Panc1 (cell line): ENCODE measurements around the gene MAP6. TPM values are rescaled to one million over a fixed set of nuclear protein-coding genes. Genes with fewer than 3 reads are reported as not detected.

Experiments used
- ATAC-seq: fragments of 200-7000 bp; cut with Tn5 transposase; 2 replicates; pipeline ENCODE4 v1.9.1; 2020; ENCODE audit warnings: mild to moderate bottlenecking, moderate library complexity
- BruUV-seq: library from RNA; stranded (reverse); fragments of 400-500 nt; replicated peaks from 2 replicates; lab custom pipeline; 2021; lab: Mats Ljungman, UMichigan
- CTCF ChIA-PET: fragments of 300-600 bp; sonication (Branson Sonifier 250); formaldehyde crosslinking; loops from one replicate; lab custom pipeline; 2022; ENCODE audit warnings: antibody characterized with exemption; lab: Charles Lee
- POLR2A ChIA-PET: fragments of 300-600 bp; sonication (Branson Sonifier 250); formaldehyde crosslinking; loops from one replicate; lab custom pipeline; 2022; ENCODE audit warnings: antibody characterized with exemption; lab: Charles Lee
- DNase-seq: peaks from one replicate; pipeline ENCODE4 v3.0.0-alpha.2; 2010; ENCODE audit warnings: low read depth, low spot score
- H3K27ac ChIP-seq: 2 replicates; pipeline ENCODE4 v1.5.1; 2011; ENCODE audit warnings: mild to moderate bottlenecking, low read length, inconsistent platforms
- H3K27me3 ChIP-seq: fragments of 200-500 bp; sonication (Bioruptor generic); 2 replicates; pipeline ENCODE4 v1.6.0; 2014; ENCODE audit warnings: low read length, inconsistent platforms; ENCODE audit not compliant: control insufficient read depth, insufficient read depth
- H3K36me3 ChIP-seq: fragments of 200-500 bp; sonication (Bioruptor generic); 2 replicates; pipeline ENCODE4 v1.5.1; 2014; ENCODE audit warnings: inconsistent platforms, mild to moderate bottlenecking, low read length, moderate library complexity; ENCODE audit not compliant: control insufficient read depth, insufficient read depth
- H3K4me1 ChIP-seq: 2 replicates; pipeline ENCODE4 v1.5.1; 2011; ENCODE audit warnings: inconsistent platforms, mild to moderate bottlenecking, low read length, moderate library complexity; ENCODE audit not compliant: control insufficient read depth, insufficient read depth
- H3K4me3 ChIP-seq, 2 experiments: 2 replicates each; pipeline ENCODE4 v1.5.1; 2011 to 2012; ENCODE audit warnings: low read depth in 2 of 2, low read length in 2 of 2, mild to moderate bottlenecking in 2 of 2, inconsistent platforms in 1 of 2, moderate library complexity in 1 of 2
- H3K9me3 ChIP-seq: fragments of 200-500 bp; sonication (Bioruptor generic); 2 replicates; pipeline ENCODE4 v1.5.1; 2014; ENCODE audit warnings: low read depth, mild to moderate bottlenecking, inconsistent platforms, low read length, moderate library complexity; ENCODE audit not compliant: control insufficient read depth, insufficient read depth
- POLR2AphosphoS5 ChIP-seq: IDR thresholded peaks from 2 replicates; pipeline ENCODE4 v1.6.1; 2012; ENCODE audit warnings: mild to moderate bottlenecking, low read depth, low read length, moderate library complexity
- SIN3A ChIP-seq: IDR thresholded peaks from 2 replicates; pipeline ENCODE4 v1.6.1; 2012; ENCODE audit warnings: low read depth, mild to moderate bottlenecking, low read length, moderate library complexity, borderline replicate concordance; ENCODE audit not compliant: insufficient read depth
- TCF7L2 ChIP-seq: IDR thresholded peaks from 2 replicates; pipeline ENCODE4 v1.6.1; 2011; ENCODE audit warnings: mild to moderate bottlenecking, low read depth, low read length, inconsistent platforms
- in situ Hi-C: cut with HindIII; loops from 2 replicates; pipeline ENCODE4 v1.10.0; 2016; ENCODE audit warnings: low sequenced_read_pairs, low pct_unique_long_range_greater_than_20kb
- intact Hi-C: fragments of 100-400 bp; cut with micrococcal nuclease; formaldehyde crosslinking; loops from one replicate; pipeline ENCODE4 v1.10.0; 2022; ENCODE audit not compliant: unreplicated experiment
- total RNA-seq: library from RNA; stranded (reverse); gene quantifications from one replicate; pipeline ENCODE4 v1.2.1, GENCODE V29; 2021; ENCODE audit not compliant: unreplicated experiment
- TF ChIP-seq, protein P1 (sequence below): fragments of 450-650 bp; IDR thresholded peaks from 2 replicates; pipeline ENCODE4 v1.5.1; 2017; ENCODE audit warnings: mild to moderate bottlenecking
- TF ChIP-seq, protein P2 (sequence below), 2 experiments: IDR thresholded peaks; 2 replicates each; pipeline ENCODE4 v1.6.1; 2011 to 2012; ENCODE audit warnings: low read depth in 2 of 2, control low read depth in 1 of 2, low read length in 1 of 2, mild to moderate bottlenecking in 1 of 2, moderate library complexity in 1 of 2; ENCODE audit not compliant: insufficient read depth in 1 of 2

MAP6 gene
- total RNA-seq, 1 experiment from 2014 or later, result 0.21 TPM

- no TSS peak for BruUV-seq
- intact Hi-C loops, result no loop called here
- DNase-seq (no peak), ATAC-seq (no peak)
- H3K4me3 ChIP-seq, result no peak overlapping the region
- H3K4me1 ChIP-seq, result no peaks in the 10 kb centered on the region
- ChIA-PET CTCF (interaction anchor here (0.6 to 0.9 kb wide), 2 partner anchors 10 to 220 kb away, joined by 3 to 8 read pairs; no protein-coding TSS in a partner anchor), POLR2A (interaction anchor here (0.6 kb wide), 1 partner anchor 9 kb away, joined by 3 read pairs; no protein-coding TSS in a partner anchor)
- TF ChIP-seq, protein P1, sequence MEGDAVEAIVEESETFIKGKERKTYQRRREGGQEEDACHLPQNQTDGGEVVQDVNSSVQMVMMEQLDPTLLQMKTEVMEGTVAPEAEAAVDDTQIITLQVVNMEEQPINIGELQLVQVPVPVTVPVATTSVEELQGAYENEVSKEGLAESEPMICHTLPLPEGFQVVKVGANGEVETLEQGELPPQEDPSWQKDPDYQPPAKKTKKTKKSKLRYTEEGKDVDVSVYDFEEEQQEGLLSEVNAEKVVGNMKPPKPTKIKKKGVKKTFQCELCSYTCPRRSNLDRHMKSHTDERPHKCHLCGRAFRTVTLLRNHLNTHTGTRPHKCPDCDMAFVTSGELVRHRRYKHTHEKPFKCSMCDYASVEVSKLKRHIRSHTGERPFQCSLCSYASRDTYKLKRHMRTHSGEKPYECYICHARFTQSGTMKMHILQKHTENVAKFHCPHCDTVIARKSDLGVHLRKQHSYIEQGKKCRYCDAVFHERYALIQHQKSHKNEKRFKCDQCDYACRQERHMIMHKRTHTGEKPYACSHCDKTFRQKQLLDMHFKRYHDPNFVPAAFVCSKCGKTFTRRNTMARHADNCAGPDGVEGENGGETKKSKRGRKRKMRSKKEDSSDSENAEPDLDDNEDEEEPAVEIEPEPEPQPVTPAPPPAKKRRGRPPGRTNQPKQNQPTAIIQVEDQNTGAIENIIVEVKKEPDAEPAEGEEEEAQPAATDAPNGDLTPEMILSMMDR, result no peak
- TF ChIP-seq POLR2AphosphoS5 (no peak), SIN3A (no peak), TCF7L2 (no peak)
- TF ChIP-seq, protein P2, sequence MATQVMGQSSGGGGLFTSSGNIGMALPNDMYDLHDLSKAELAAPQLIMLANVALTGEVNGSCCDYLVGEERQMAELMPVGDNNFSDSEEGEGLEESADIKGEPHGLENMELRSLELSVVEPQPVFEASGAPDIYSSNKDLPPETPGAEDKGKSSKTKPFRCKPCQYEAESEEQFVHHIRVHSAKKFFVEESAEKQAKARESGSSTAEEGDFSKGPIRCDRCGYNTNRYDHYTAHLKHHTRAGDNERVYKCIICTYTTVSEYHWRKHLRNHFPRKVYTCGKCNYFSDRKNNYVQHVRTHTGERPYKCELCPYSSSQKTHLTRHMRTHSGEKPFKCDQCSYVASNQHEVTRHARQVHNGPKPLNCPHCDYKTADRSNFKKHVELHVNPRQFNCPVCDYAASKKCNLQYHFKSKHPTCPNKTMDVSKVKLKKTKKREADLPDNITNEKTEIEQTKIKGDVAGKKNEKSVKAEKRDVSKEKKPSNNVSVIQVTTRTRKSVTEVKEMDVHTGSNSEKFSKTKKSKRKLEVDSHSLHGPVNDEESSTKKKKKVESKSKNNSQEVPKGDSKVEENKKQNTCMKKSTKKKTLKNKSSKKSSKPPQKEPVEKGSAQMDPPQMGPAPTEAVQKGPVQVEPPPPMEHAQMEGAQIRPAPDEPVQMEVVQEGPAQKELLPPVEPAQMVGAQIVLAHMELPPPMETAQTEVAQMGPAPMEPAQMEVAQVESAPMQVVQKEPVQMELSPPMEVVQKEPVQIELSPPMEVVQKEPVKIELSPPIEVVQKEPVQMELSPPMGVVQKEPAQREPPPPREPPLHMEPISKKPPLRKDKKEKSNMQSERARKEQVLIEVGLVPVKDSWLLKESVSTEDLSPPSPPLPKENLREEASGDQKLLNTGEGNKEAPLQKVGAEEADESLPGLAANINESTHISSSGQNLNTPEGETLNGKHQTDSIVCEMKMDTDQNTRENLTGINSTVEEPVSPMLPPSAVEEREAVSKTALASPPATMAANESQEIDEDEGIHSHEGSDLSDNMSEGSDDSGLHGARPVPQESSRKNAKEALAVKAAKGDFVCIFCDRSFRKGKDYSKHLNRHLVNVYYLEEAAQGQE (IDR thresholded peaks at IDR 0.05; ENCODE audit: insufficient read depth in 1 of 2, low read depth in 2 of 2, low read length in 1 of 2), result no peak
- H3K36me3 ChIP-seq, result no peaks in the 10 kb centered on the region
- H3K27me3 ChIP-seq, result no peaks in the 10 kb centered on the region
- H3K27ac ChIP-seq, result no peak overlapping the region
- H3K9me3 ChIP-seq, result no peaks in the 10 kb centered on the region
- in situ Hi-C loops, result no loop called here
Observed at GRCh38 chr11:75549370-75549958, 119.4 kb downstream of the MAP6 start.

GRCh38 chr11:75548595-75549272 lies 120.1 kb downstream of the MAP6 start:
- TF ChIP-seq SIN3A, result no peak
- TF ChIP-seq POLR2AphosphoS5, result no peak
- TF ChIP-seq, protein P1, result no peak
- TF ChIP-seq, protein P2 (IDR thresholded peaks at IDR 0.05; ENCODE audit: insufficient read depth in 1 of 2, low read depth in 2 of 2, low read length in 1 of 2), result no peak
- no peak for ATAC-seq
- intact Hi-C loops (no loop called here), in situ Hi-C loops (no loop called here)
- DNase-seq, result no peak
- BruUV-seq, result no TSS peak
- Histone ChIP-seq H3K27me3 (no peaks in the 10 kb centered on the region), H3K9me3 (no peaks in the 10 kb centered on the region), H3K36me3 (no peaks in the 10 kb centered on the region), H3K27ac (no peak overlapping the region), H3K4me1 (no peaks in the 10 kb centered on the region), H3K4me3 (no peak overlapping the region)
- CTCF ChIA-PET, result interaction anchor here (0.6 to 0.9 kb wide), 2 partner anchors 11 to 220 kb away, joined by 3 to 8 read pairs; no protein-coding TSS in a partner anchor
- POLR2A ChIA-PET, result no interaction called here
